ENCODE data around the gene HK1. TPM values are rescaled to one million over a fixed set of nuclear protein-coding genes. Genes with fewer than 3 reads are reported as not detected.

Gene HK1
- total RNA-seq, 2 donors from 2014 or later, result 186 to 228 TPM

- no peak overlapping the region for H3K4me3 ChIP-seq
- no peaks in the 10 kb centered on the region for H3K27me3 ChIP-seq
- peaks cover 0 to 9% of the 10 kb centered on the region in 2 donors for H3K4me1 ChIP-seq
- no peaks in the 10 kb centered on the region for H3K9me3 ChIP-seq
- no peak for TF ChIP-seq CTCF (IDR thresholded peaks at IDR 0.05)
- no peaks in the 10 kb centered on the region for H3K36me3 ChIP-seq
- H3K27ac ChIP-seq, result no peak overlapping the region
- no peak for DNase-seq (ENCODE audit: low spot score)
Observed at GRCh38 chr10:69242040-69242851, 36.0 kb upstream of the HK1 start.

GRCh38 chr10:69242852-69243212 lies 35.5 kb upstream of the HK1 start:
- H3K9me3 ChIP-seq, result no peaks in the 10 kb centered on the region
- H3K4me1 ChIP-seq, result peaks cover 0 to 9% of the 10 kb centered on the region in 2 donors
- H3K36me3 ChIP-seq, result no peaks in the 10 kb centered on the region
- DNase-seq (ENCODE audit: low spot score), result no peak
- no peak overlapping the region for H3K4me3 ChIP-seq
- no peak overlapping the region for H3K27ac ChIP-seq
- no peaks in the 10 kb centered on the region for H3K27me3 ChIP-seq
- TF ChIP-seq CTCF (IDR thresholded peaks at IDR 0.05), result no peak

GRCh38 chr10:69243817-69244216 lies 34.5 kb upstream of the HK1 start:
- TF ChIP-seq CTCF (IDR thresholded peaks at IDR 0.05), result no peak

GRCh38 chr10:69246036-69246435 lies 32.3 kb upstream of the HK1 start:
- no peaks in the 10 kb centered on the region for H3K27me3 ChIP-seq
- H3K4me3 ChIP-seq, result no peak overlapping the region
- TF ChIP-seq CTCF (IDR thresholded peaks at IDR 0.05), result no peak
- H3K36me3 ChIP-seq, result no peaks in the 10 kb centered on the region
- no peak for DNase-seq (ENCODE audit: low spot score)
- no peaks in the 10 kb centered on the region for H3K4me1 ChIP-seq
- no peak overlapping the region for H3K27ac ChIP-seq
- no peaks in the 10 kb centered on the region for H3K9me3 ChIP-seq

More at GRCh38 chr10:69243817-69244216, 34.5 kb upstream of the HK1 start:
- H3K36me3 ChIP-seq, result no peaks in the 10 kb centered on the region
- no peak overlapping the region for H3K4me3 ChIP-seq
- no peaks in the 10 kb centered on the region for H3K27me3 ChIP-seq
- H3K9me3 ChIP-seq, result no peaks in the 10 kb centered on the region
- DNase-seq (ENCODE audit: low spot score), result no peak
- H3K4me1 ChIP-seq, result peaks cover 0 to 9% of the 10 kb centered on the region in 2 donors
- no peak overlapping the region for H3K27ac ChIP-seq

GRCh38 chr10:69246581-69247312 lies 31.5 kb upstream of the HK1 start:
- DNase-seq (ENCODE audit: low spot score), result no peak
- H3K27ac ChIP-seq, result no peak overlapping the region

More at GRCh38 chr10:69246581-69247312, 31.5 kb upstream of the HK1 start:
- no peaks in the 10 kb centered on the region for H3K9me3 ChIP-seq
- H3K4me3 ChIP-seq, result no peak overlapping the region
- no peaks in the 10 kb centered on the region for H3K27me3 ChIP-seq
- no peaks in the 10 kb centered on the region for H3K4me1 ChIP-seq
- H3K36me3 ChIP-seq, result no peaks in the 10 kb centered on the region
- TF ChIP-seq CTCF (IDR thresholded peaks at IDR 0.05), result no peak
